HepG2 (cell line): ENCODE measurements around the gene SNX19. TPM values are rescaled to one million over a fixed set of nuclear protein-coding genes. Genes with fewer than 3 reads are reported as not detected.

ENCODE experiments used
- ATAC-seq: fragments of 200-7000 bp; cut with Tn5 transposase; 3 replicates; pipeline ENCODE4 v1.9.1; 2020; ENCODE audit warnings: mild to moderate bottlenecking, moderate library complexity
- BruUV-seq: library from RNA; stranded (reverse); fragments of 400-500 nt; replicated peaks from 2 replicates; lab custom pipeline; 2021; lab: Mats Ljungman, UMichigan
- CTCF ChIA-PET: fragments of 300-600 bp; formaldehyde crosslinking; extraction: SDS; loops from one replicate; lab custom pipeline; 2021; ENCODE audit warnings: low total read pairs, inconsistent platforms, low intra/inter-chr PET ratio; lab: Yijun Ruan, JAX
- POLR2A ChIA-PET: fragments of 350-600 bp; sonication (Branson Sonifier 250); formaldehyde crosslinking; loops from one replicate; lab custom pipeline; 2020; ENCODE audit warnings: antibody characterized with exemption, inconsistent platforms; lab: Yijun Ruan, JAX
- DNase-seq: peaks from one replicate; pipeline ENCODE4 v3.0.0-alpha.2; 2015; ENCODE audit warnings: low spot score
- FAIRE-seq: peaks from 3 replicates; lab custom pipeline; 2011; peaks lifted over from hg19 to GRCh38; lab: Jason Lieb, UNC
- H2AFZ ChIP-seq: one replicate; pipeline ENCODE4 v1.6.1; 2011; ENCODE audit warnings: low read length, inconsistent platforms
- H3K27ac ChIP-seq: fragments of 300-600 bp; 3 replicates; pipeline ENCODE4 v1.8.0; 2011; ENCODE audit warnings: mixed run types, mild to moderate bottlenecking, mixed read lengths, low read length, inconsistent platforms; ENCODE audit not compliant: insufficient read depth; ENCODE audit errors: extremely low read length
- H3K27me3 ChIP-seq, 2 experiments: fragments of 200-600 bp in 1 of 2; 2 replicates in 1 of 2; 3 replicates in 1 of 2; pipeline versions ENCODE4 v1.6.0 to v1.8.0; 2011; ENCODE audit warnings: low read length in 2 of 2, mild to moderate bottlenecking in 2 of 2, moderate library complexity in 2 of 2, inconsistent platforms in 1 of 2; ENCODE audit not compliant: insufficient read depth in 2 of 2, control insufficient read depth in 1 of 2
- H3K36me3 ChIP-seq, 2 experiments: fragments of 200-600 bp in 1 of 2; replicated peaks in 1 of 2; 2 replicates in 1 of 2; 3 replicates in 1 of 2; pipeline versions ENCODE4 v1.5.1 to v1.8.0; 2011; ENCODE audit warnings: low read length in 2 of 2, inconsistent platforms in 1 of 2; ENCODE audit not compliant: insufficient read depth in 2 of 2, control insufficient read depth in 1 of 2
- H3K4me1 ChIP-seq: 2 replicates; pipeline ENCODE4 v1.5.1; 2012; ENCODE audit warnings: low read length, inconsistent platforms; ENCODE audit not compliant: insufficient read depth
- H3K4me2 ChIP-seq: 2 replicates; pipeline ENCODE4 v1.6.0; 2011; ENCODE audit warnings: low read depth, low read length, inconsistent platforms
- H3K4me3 ChIP-seq, 3 experiments: fragments of 200-600 bp in 1 of 3; sonication (generic), shearing (Covaris generic) in 1 of 3; replicated peaks in 1 of 3; 2 replicates each; pipeline ENCODE4 v1.5.1; 2011 to 2016; ENCODE audit warnings: low read length in 3 of 3, inconsistent platforms in 2 of 3, low read depth in 2 of 3, mild to moderate bottlenecking in 2 of 3, control low read depth in 1 of 3, mixed read lengths in 1 of 3; ENCODE audit not compliant: insufficient read depth in 1 of 3
- H3K79me2 ChIP-seq: one replicate; pipeline ENCODE4 v1.6.1; 2011; ENCODE audit warnings: low read length, inconsistent platforms; ENCODE audit not compliant: insufficient read depth
- H3K9ac ChIP-seq: 2 replicates; pipeline ENCODE4 v1.6.0; 2011; ENCODE audit warnings: mild to moderate bottlenecking, low read depth, low read length, inconsistent platforms; ENCODE audit not compliant: insufficient read depth
- H3K9me3 ChIP-seq: 2 replicates; pipeline ENCODE4 v1.5.1; 2012; ENCODE audit warnings: mild to moderate bottlenecking, low read length
- H4K20me1 ChIP-seq: 2 replicates; pipeline ENCODE4 v1.6.0; 2011; ENCODE audit warnings: inconsistent platforms, mild to moderate bottlenecking, low read length, moderate library complexity; ENCODE audit not compliant: insufficient read depth
- ASH2L ChIP-seq: fragments of 300-600, 200-600 bp; sonication (generic); IDR thresholded peaks from 2 replicates; pipeline ENCODE4 v1.7.0; 2017; ENCODE audit warnings: low read depth, mild to moderate bottlenecking, moderate library complexity, mixed read lengths, low read length; ENCODE audit not compliant: insufficient read length
- ELF1 ChIP-seq: sonication (generic); formaldehyde crosslinking; IDR thresholded peaks from 2 replicates; pipeline ENCODE4 v1.4.0; 2020; ENCODE audit warnings: missing genetic modification reagents
- KLF12 ChIP-seq: sonication (generic); formaldehyde crosslinking; IDR thresholded peaks from 2 replicates; pipeline ENCODE4 v1.4.0; 2020; ENCODE audit warnings: missing genetic modification reagents, borderline replicate concordance
- NFIB ChIP-seq: sonication (generic); formaldehyde crosslinking; IDR thresholded peaks from 2 replicates; pipeline ENCODE4 v1.9.0; 2021; ENCODE audit warnings: missing genetic modification reagents, mild to moderate bottlenecking, borderline replicate concordance
- POLR2AphosphoS2 ChIP-seq: IDR thresholded peaks from 2 replicates; pipeline ENCODE4 v1.6.1; 2011; ENCODE audit warnings: low read depth, low read length, improper control_type of control experiment
- SMAD9 ChIP-seq: sonication (generic); formaldehyde crosslinking; IDR thresholded peaks from 2 replicates; pipeline ENCODE4 v1.5.1; 2020; ENCODE audit warnings: mild to moderate bottlenecking, missing genetic modification reagents
- STAG1 ChIP-seq: sonication (generic); formaldehyde crosslinking; IDR thresholded peaks from 2 replicates; pipeline ENCODE4 v1.4.0; 2020; ENCODE audit warnings: missing genetic modification reagents
- TEF ChIP-seq: sonication (generic); formaldehyde crosslinking; IDR thresholded peaks from 2 replicates; pipeline ENCODE4 v1.5.0; 2020; ENCODE audit warnings: missing genetic modification reagents
- THAP7 ChIP-seq: sonication (generic); formaldehyde crosslinking; IDR thresholded peaks from 2 replicates; pipeline ENCODE4 v1.8.1; 2023; ENCODE audit warnings: mild to moderate bottlenecking, missing genetic modification reagents
- ZBTB2 ChIP-seq: sonication (generic); formaldehyde crosslinking; IDR thresholded peaks from 2 replicates; pipeline ENCODE4 v1.8.0; 2022; ENCODE audit warnings: low read depth, missing genetic modification reagents
- ZFP36L1 ChIP-seq: sonication (generic); formaldehyde crosslinking; IDR thresholded peaks from 2 replicates; pipeline ENCODE4 v1.8.0; 2022; ENCODE audit warnings: mild to moderate bottlenecking, missing genetic modification reagents, moderate library complexity
- ZNF414 ChIP-seq: sonication (generic); formaldehyde crosslinking; IDR thresholded peaks from 2 replicates; pipeline ENCODE4 v1.5.0; 2020; ENCODE audit warnings: missing genetic modification reagents
- ZNF430 ChIP-seq: sonication (generic); formaldehyde crosslinking; IDR thresholded peaks from 2 replicates; pipeline ENCODE4 v1.9.0; 2021; ENCODE audit warnings: mild to moderate bottlenecking, missing genetic modification reagents
- ZNF660 ChIP-seq: sonication (generic); formaldehyde crosslinking; IDR thresholded peaks from 2 replicates; pipeline ENCODE4 v1.5.1; 2020; ENCODE audit warnings: mild to moderate bottlenecking, low read depth, missing genetic modification reagents, borderline replicate concordance
- ZNF678 ChIP-seq: sonication (generic); formaldehyde crosslinking; IDR thresholded peaks from 2 replicates; pipeline ENCODE4 v1.4.0; 2020; ENCODE audit warnings: mild to moderate bottlenecking, missing genetic modification reagents
- ZNF724P ChIP-seq: sonication (generic); formaldehyde crosslinking; IDR thresholded peaks from 2 replicates; pipeline ENCODE4 v1.8.0; 2022; ENCODE audit warnings: missing genetic modification reagents, borderline replicate concordance
- ZNF75D ChIP-seq: sonication (generic); formaldehyde crosslinking; IDR thresholded peaks from 2 replicates; pipeline ENCODE4 v1.8.1; 2023; ENCODE audit warnings: missing genetic modification reagents, mild to moderate bottlenecking, borderline replicate concordance
- WGBS: methylation state at CpG from one replicate; pipeline ENCODE4 v1.1.6; 2017; ENCODE audit warnings: low lambda C conversion rate; 5-methylcytosine and 5-hydroxymethylcytosine counted together
- in situ Hi-C: cut with HindIII; loops from 2 replicates; pipeline ENCODE4 v1.10.0; 2017; ENCODE audit warnings: low pct_unique_long_range_greater_than_20kb; ENCODE audit not compliant: extremely low pct_ligation_motif_present
- intact Hi-C: fragments of 100-400 bp; cut with micrococcal nuclease; formaldehyde crosslinking; loops from one replicate; pipeline ENCODE4 v1.10.0; 2022; ENCODE audit not compliant: unreplicated experiment
- polyA plus RNA-seq, 8 experiments: library from polyadenylated mRNA; depleted of rRNA in 3 of 8; stranded (reverse) in 7 of 8; unstranded in 1 of 8; fragments of >200 nt; fragmentation: Illumina TruSeq in 4 of 8; extraction: Trizol in 4 of 8; gene quantifications; 2 replicates each; pipeline versions ENCODE4 v1.2.1 to v1.2.3, GENCODE V29; 2011 to 2016; ENCODE audit warnings: low read depth in 4 of 8, missing spikeins in 1 of 8, mixed read lengths in 1 of 8; ENCODE audit not compliant: insufficient read depth in 1 of 8
- total RNA-seq, 5 experiments: library from RNA; depleted of rRNA; stranded (reverse); fragments of >200 nt; fragmentation: Illumina TruSeq; extraction: Trizol; gene quantifications; 2 replicates each; pipeline ENCODE4 v1.2.3, GENCODE V29; 2016; ENCODE audit warnings: low read depth in 1 of 5

Gene SNX19
- total and polyA plus RNA-seq, 2 of the 13 experiments (the other 11 are each of a cell fraction or from before 2014, with no cell fraction given) = 0.13 to 0.27 TPM

- no peak overlapping the region for H2AFZ ChIP-seq
- H3K27ac ChIP-seq = no peak overlapping the region
- TF ChIP-seq NFIB (CRISPR knock-in tag) (no peak), KLF12 (CRISPR knock-in tag) (no peak), ASH2L (no peak)
- H3K36me3 ChIP-seq = no peaks in the 10 kb centered on the region
- H3K4me2 ChIP-seq = no peak overlapping the region
- in situ Hi-C loops = no loop called here
- no peak for ATAC-seq
- no peaks in the 10 kb centered on the region for H3K9me3 ChIP-seq
- ChIA-PET CTCF (no interaction called here), POLR2A (no interaction called here)
- no peaks in the 10 kb centered on the region for H3K27me3 ChIP-seq
- FAIRE-seq = no peak
- H3K79me2 ChIP-seq = no peaks in the 10 kb centered on the region
- H3K4me1 ChIP-seq = no peaks in the 10 kb centered on the region
- no peak overlapping the region for H3K4me3 ChIP-seq
- H4K20me1 ChIP-seq = no peaks in the 10 kb centered on the region
- DNase-seq = no peak
- WGBS = 3% methylated on average over 3 of the region's 3 CpGs
- no peak overlapping the region for H3K9ac ChIP-seq
- intact Hi-C loops = no loop called here
- BruUV-seq = no TSS peak
Observed at GRCh38 chr11:130902380-130902779, 13.9 kb downstream of the SNX19 start.

- Histone ChIP-seq H3K79me2 (no peaks in the 10 kb centered on the region), H3K4me2 (no peak overlapping the region), H4K20me1 (no peaks in the 10 kb centered on the region), H3K27ac (no peak overlapping the region), H3K36me3 (no peaks in the 10 kb centered on the region), H3K4me1 (no peaks in the 10 kb centered on the region), H3K9ac (no peak overlapping the region), H3K4me3 (no peak overlapping the region), H2AFZ (no peak overlapping the region), H3K9me3 (no peaks in the 10 kb centered on the region), H3K27me3 (no peaks in the 10 kb centered on the region)
- in situ Hi-C loops (loop anchor here (25.0 kb wide), 1 partner anchor 687 kb away; no protein-coding TSS in a partner anchor), intact Hi-C loops (no loop called here)
- no peak for ATAC-seq
- no peak for FAIRE-seq
- ChIA-PET CTCF (no interaction called here), POLR2A (no interaction called here)
- no TSS peak for BruUV-seq
- 8% methylated on average over 3 of the region's 4 CpGs for WGBS
- no peak for DNase-seq
- TF ChIP-seq STAG1 (no peak), ZNF430 (CRISPR knock-in tag) (no peak), POLR2AphosphoS2 (no peak), ZNF75D (CRISPR knock-in tag) (no peak), ZNF660 (CRISPR knock-in tag) (no peak), ZBTB2 (CRISPR knock-in tag) (no peak), ZNF414 (no peak), TEF (no peak), ZNF678 (no peak), ELF1 (CRISPR knock-in tag) (no peak), ZNF724P (CRISPR knock-in tag) (no peak), THAP7 (no peak), SMAD9 (no peak), ZFP36L1 (CRISPR knock-in tag) (no peak)
Observed at GRCh38 chr11:130899106-130899505, 17.2 kb downstream of the SNX19 start.
